GM10266 (cell line): ENCODE measurements around the gene TXNRD2.

Source experiments
- DNase-seq: peaks from one replicate; pipeline ENCODE4 v3.0.0; 2012; ENCODE audit errors: extremely low spot score
- CTCF ChIP-seq: IDR thresholded peaks from 2 replicates; pipeline ENCODE4 v1.5.1; 2012; ENCODE audit warnings: mild to moderate bottlenecking, low read depth; ENCODE audit not compliant: control insufficient read depth, insufficient read depth; ENCODE audit errors: missing control alignments

The TXNRD2 gene

GRCh38 chr22:19871023-19871844, 70.4 kb downstream of the TXNRD2 start:
- no peak for TF ChIP-seq CTCF

GRCh38 chr22:19870153-19871022, 71.2 kb downstream of the TXNRD2 start:
- DNase-seq, result no peak
- no peak for TF ChIP-seq CTCF

More at GRCh38 chr22:19871023-19871844, 70.4 kb downstream of the TXNRD2 start:
- DNase-seq, result no peak

GRCh38 chr22:19869497-19870152, 72.0 kb downstream of the TXNRD2 start:
- no peak for TF ChIP-seq CTCF
- DNase-seq, result no peak

GRCh38 chr22:19868773-19869471, 72.7 kb downstream of the TXNRD2 start:
- TF ChIP-seq CTCF, result no peak
- DNase-seq, result no peak

GRCh38 chr22:19868333-19868732, 73.3 kb downstream of the TXNRD2 start:
- DNase-seq, result no peak
- TF ChIP-seq CTCF, result no peak

GRCh38 chr22:19867617-19868016, 74.0 kb downstream of the TXNRD2 start:
- TF ChIP-seq CTCF, result no peak
- no peak for DNase-seq
